ENCODE results near the gene RBM19. TPM values are rescaled to one million over a fixed set of nuclear protein-coding genes. Genes with fewer than 3 reads are reported as not detected.

The RBM19 gene
- total and polyA plus RNA-seq, 2 of the 4 experiments (the other 2 are of a cell fraction) = 18.7 to 19.2 TPM

DNA sequence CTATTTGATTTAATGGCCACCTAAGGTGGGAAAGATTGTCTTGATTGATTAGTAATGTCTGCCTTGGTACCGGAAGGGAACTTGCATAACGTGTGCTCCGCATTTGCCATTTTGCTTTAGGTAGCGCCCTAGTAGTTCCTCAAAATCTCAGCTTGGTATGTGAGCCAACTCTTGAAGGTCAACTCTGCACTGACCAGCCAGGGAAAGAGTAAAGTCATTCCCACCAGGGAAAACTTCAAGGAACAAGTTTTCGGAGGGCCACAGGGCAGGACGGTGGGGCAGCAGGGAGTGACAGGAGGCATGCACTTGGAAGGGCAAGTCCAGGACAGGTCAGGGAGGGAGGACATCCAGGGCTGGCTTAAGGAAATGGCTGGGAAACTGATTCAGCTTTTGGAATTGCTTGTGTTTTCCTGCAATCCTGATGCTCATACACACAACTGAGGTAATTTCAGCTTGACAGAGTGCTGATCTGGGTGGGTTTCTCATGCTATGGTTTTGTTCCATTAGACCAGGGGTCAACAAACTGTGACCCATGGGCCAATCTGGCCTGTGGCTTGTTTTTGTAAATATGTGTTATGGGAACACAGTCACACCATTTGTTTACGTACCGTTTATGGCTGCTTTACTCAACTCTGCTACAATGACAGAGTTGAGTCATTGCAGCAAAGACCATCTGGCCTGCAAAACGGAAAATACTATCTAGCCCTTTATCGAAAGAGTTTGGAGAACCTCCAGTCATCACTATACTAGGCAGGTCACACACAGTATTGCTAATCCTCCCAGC is 184.5 kb downstream of the RBM19 start:
- ATAC-seq (ENCODE audit: low read depth) (peak; percentile 73), DNase-seq (peak; percentile 59)
- Histone ChIP-seq H3K9me3 (ENCODE audit: control insufficient read depth, insufficient read depth, low read length) (no peaks in the 10 kb centered on the region), H2BK20ac (ENCODE audit: low read depth, low read length) (no peak overlapping the region), H3K36me3 (ENCODE audit: control insufficient read depth, insufficient read depth, low read length) (no peaks in the 10 kb centered on the region), H4K20me1 (ENCODE audit: insufficient read depth, low read length) (no peaks in the 10 kb centered on the region), H3K27me3 (ENCODE audit: control insufficient read depth, insufficient read depth, low read length) (peaks cover 14% of the 10 kb centered on the region), H3K4ac (ENCODE audit: low read depth, low read length) (no peak overlapping the region), H3K56ac (ENCODE audit: extremely low read depth, insufficient read depth, low read length) (no peak overlapping the region), H4K91ac (ENCODE audit: insufficient read depth, low read depth, low read length) (no peak overlapping the region), H3K9me1 (ENCODE audit: insufficient read depth, low read length) (peaks cover 5% of the 10 kb centered on the region; the same call in 1 of the 2 replicates), H3K27ac (ENCODE audit: insufficient read depth, low read length) (no peak overlapping the region), H3K14ac (replicated peaks; ENCODE audit: low read depth, low read length) (no peak overlapping the region), H2AK9ac (replicated peaks; ENCODE audit: low read depth, low read length, poor library complexity) (no peak overlapping the region), H3K4me1 (ENCODE audit: control insufficient read depth, insufficient read depth, low read length) (no peaks in the 10 kb centered on the region), H3K79me1 (ENCODE audit: low read depth in 1 of 2, low read length in 2 of 2) (no peaks in the 10 kb centered on the region), H2BK15ac (ENCODE audit: low read depth, low read length) (no peak overlapping the region), H3K4me2 (ENCODE audit: low read depth, low read length) (no peak overlapping the region), H3K4me3 (ENCODE audit: insufficient read depth, low read depth, low read length) (no peak overlapping the region), H2AK5ac (ENCODE audit: low read depth, low read length) (no peak overlapping the region), H4K8ac (ENCODE audit: low read depth in 2 of 2, low read length in 2 of 2) (no peak overlapping the region), H4K5ac (ENCODE audit: low read depth, low read length) (no peak overlapping the region), H3K23ac (ENCODE audit: low read depth, low read length) (no peak overlapping the region), H3K9ac (ENCODE audit: low read depth, low read length) (no peak overlapping the region), H2BK5ac (ENCODE audit: low read depth, low read length, poor library complexity, severe bottlenecking) (no peak overlapping the region), H2AFZ (replicated peaks; ENCODE audit: low read length, poor library complexity) (no peak overlapping the region), H3K18ac (ENCODE audit: low read depth, low read length) (no peak overlapping the region), H2BK120ac (ENCODE audit: low read depth, low read length) (no peak overlapping the region)
- intact Hi-C loops (cut with micrococcal nuclease) = no loop called here
- in situ Hi-C loops (cut with MboI; ENCODE audit: low sequenced_read_pairs) = no loop called here
- ChIA-PET CTCF (interaction anchor here (1.2 kb wide), 1 partner anchor 18 kb away, joined by 4 read pairs; no protein-coding TSS in a partner anchor), POLR2A (ENCODE audit: unreplicated experiment) (no interaction called here)
- dilution Hi-C loops (cut with HindIII; ENCODE audit: low sequenced_read_pairs, unreplicated experiment) = no loop called here
- TF ChIP-seq CEBPB (IDR thresholded peaks at IDR 0.05; ENCODE audit: low read depth, low read length) (peak; percentile 55; the same call in 1 of the 2 replicates), CTCF (conservative IDR thresholded peaks at IDR 0.05; ENCODE audit: low read depth, low read length) (no peak), NFE2L2 (IDR thresholded peaks at IDR 0.05; ENCODE audit: low read depth, low read length) (no peak), RCOR1 (IDR thresholded peaks at IDR 0.05; ENCODE audit: insufficient replicate concordance, low read length) (no peak), FOS (IDR thresholded peaks at IDR 0.05; ENCODE audit: low read depth, low read length) (peak; percentile 24; the same call in 1 of the 2 replicates), RFX5 (IDR thresholded peaks at IDR 0.05; ENCODE audit: low read depth, low read length) (no peak), POLR2A (IDR thresholded peaks at IDR 0.05; ENCODE audit: low read depth, low read length) (no peak)
- no TSS peak for BruUV-seq (replicated peaks)
- 55% methylated on average over 8 of the region's 10 CpGs; no CpG with 5 or more reads in 1 of the 2 experiments for WGBS, 2 experiments (ENCODE audit: extremely low coverage in 2 of 2, insufficient read length in 1 of 2)
